Hepatocyte (in vitro differentiated cells): ENCODE data around the gene TMEM25.

Experiments used
- CTCF ChIP-seq: fragments of 200-600 bp; sonication (generic); IDR thresholded peaks from 2 replicates; pipeline ENCODE4 v1.5.1; 2016; ENCODE audit warnings: antibody characterized with exemption, mild to moderate bottlenecking; ENCODE audit not compliant: poor library complexity
- EZH2 ChIP-seq: fragments of 200-600 bp; sonication (generic); IDR thresholded peaks from 2 replicates; pipeline ENCODE4 v1.6.1; 2016; ENCODE audit warnings: antibody characterized with exemption, mild to moderate bottlenecking, borderline replicate concordance

- TF ChIP-seq EZH2 (no peak), CTCF (no peak)
These were observed 761 bp upstream of the TMEM25 start for GRCh38 chr11:118530180-118530682.
